GM23338 (cell line): Measurements from ENCODE around the gene CCDC102A. TPM values are rescaled to one million over a fixed set of nuclear protein-coding genes. Genes with fewer than 3 reads are reported as not detected.

Source experiments
- ATAC-seq: fragments of 200-7000 bp; cut with Tn5 transposase; 3 replicates; pipeline ENCODE4 v1.9.1; 2020
- DNase-seq: peaks from one replicate; pipeline ENCODE4 v3.0.0-alpha.2; 2015; ENCODE audit warnings: low spot score
- H2AFZ ChIP-seq: fragments of 200-600 bp; sonication (generic); 2 replicates; pipeline ENCODE4 v1.8.0; 2016; ENCODE audit warnings: antibody characterized with exemption, mild to moderate bottlenecking, moderate library complexity
- H3F3A ChIP-seq: fragments of 200-600 bp; sonication (generic); replicated peaks from 2 replicates; pipeline ENCODE4 v1.8.0; 2017; ENCODE audit warnings: antibody characterized with exemption, mixed run types, low read depth
- H3K27ac ChIP-seq: fragments of 200-600 bp; sonication (generic); 2 replicates; pipeline ENCODE4 v1.6.1; 2016; ENCODE audit warnings: low read depth
- H3K27me3 ChIP-seq: fragments of 200-600 bp; sonication (generic); 2 replicates; pipeline ENCODE4 v1.8.0; 2016; ENCODE audit warnings: mild to moderate bottlenecking, mixed run types, moderate library complexity; ENCODE audit not compliant: insufficient read depth
- H3K36me3 ChIP-seq: fragments of 200-600 bp; sonication (generic); 2 replicates; pipeline ENCODE4 v1.8.0; 2016; ENCODE audit warnings: mild to moderate bottlenecking; ENCODE audit not compliant: insufficient read depth
- H3K4me1 ChIP-seq: fragments of 200-600 bp; sonication (generic); 2 replicates; pipeline ENCODE4 v1.8.0; 2016; ENCODE audit warnings: mild to moderate bottlenecking, moderate library complexity; ENCODE audit not compliant: insufficient read depth
- H3K4me2 ChIP-seq: fragments of 200-600 bp; sonication (generic); 2 replicates; pipeline ENCODE4 v1.7.1; 2017; ENCODE audit warnings: mixed run types
- H3K4me3 ChIP-seq: fragments of 200-600 bp; sonication (generic); 2 replicates; pipeline ENCODE4 v1.6.1; 2016; ENCODE audit warnings: mixed run types
- H3K79me2 ChIP-seq: fragments of 200-600 bp; sonication (generic); replicated peaks from 2 replicates; pipeline ENCODE4 v1.8.0; 2017; ENCODE audit warnings: mild to moderate bottlenecking; ENCODE audit not compliant: insufficient read depth
- H3K9me2 ChIP-seq: fragments of 200-600 bp; sonication (generic); 2 replicates; pipeline ENCODE4 v1.8.0; 2017; ENCODE audit not compliant: insufficient read depth
- H4K20me1 ChIP-seq: fragments of 200-600 bp; sonication (generic); replicated peaks from 2 replicates; pipeline ENCODE4 v1.8.0; 2017; ENCODE audit warnings: mild to moderate bottlenecking; ENCODE audit not compliant: insufficient read depth
- H3K27ac Mint-ChIP-seq: 2 replicates; pipeline ENCODE4 v1.8.0; 2020; ENCODE audit warnings: inconsistent platforms, mild to moderate bottlenecking, moderate library complexity, mixed read lengths
- H3K27me3 Mint-ChIP-seq: 3 replicates; pipeline ENCODE4 v1.8.0; 2022; ENCODE audit warnings: low read depth, mild to moderate bottlenecking, moderate library complexity, mixed read lengths, inconsistent platforms; ENCODE audit not compliant: insufficient read depth, poor library complexity
- H3K36me3 Mint-ChIP-seq: 3 replicates; pipeline ENCODE4 v1.8.0; 2021; ENCODE audit warnings: low read depth, mild to moderate bottlenecking, inconsistent platforms, moderate library complexity, mixed read lengths
- H3K4me1 Mint-ChIP-seq: 3 replicates; pipeline ENCODE4 v1.8.0; 2020; ENCODE audit warnings: mild to moderate bottlenecking, inconsistent platforms, mixed read lengths
- H3K4me3 Mint-ChIP-seq: 3 replicates; pipeline ENCODE4 v1.8.0; 2021; ENCODE audit warnings: moderate library complexity, mild to moderate bottlenecking, inconsistent platforms, mixed read lengths
- H3K9me3 Mint-ChIP-seq: 3 replicates; pipeline ENCODE4 v1.8.0; 2020; ENCODE audit warnings: moderate library complexity, mild to moderate bottlenecking, inconsistent platforms, mixed read lengths
- CREB1 ChIP-seq: fragments of 250-450 bp; sonication (Bioruptor Pico); IDR thresholded peaks from 2 replicates; pipeline ENCODE4 v1.5.0; 2020; ENCODE audit warnings: low read depth, mild to moderate bottlenecking, moderate library complexity
- CTCF ChIP-seq, 2 experiments: fragments of 200-600 bp in 1 of 2; sonication (generic) in 1 of 2; conservative IDR thresholded peaks; 2 replicates each; pipeline versions ENCODE4 v1.5.1 to v1.6.1; 2016 to 2017; ENCODE audit warnings: antibody characterized with exemption in 2 of 2, low read depth in 2 of 2, mild to moderate bottlenecking in 2 of 2, moderate library complexity in 1 of 2
- POLR2AphosphoS5 ChIP-seq: IDR thresholded peaks from 2 replicates; pipeline ENCODE4 v1.6.1; 2016; ENCODE audit warnings: antibody characterized with exemption, low read depth
- STAT1 ChIP-seq: IDR thresholded peaks from one replicate; pipeline ENCODE4 v1.6.1; 2016; ENCODE audit warnings: antibody characterized with exemption; ENCODE audit not compliant: unreplicated experiment
- ZNF462 ChIP-seq: fragments of 250-450 bp; sonication (Bioruptor Pico); IDR thresholded peaks from 2 replicates; pipeline ENCODE4 v1.5.0; 2020; ENCODE audit warnings: mild to moderate bottlenecking, moderate library complexity
- polyA plus RNA-seq: library from polyadenylated mRNA; unstranded; fragments of >200 nt; fragmentation: Nextera tagmentation; extraction: Ambion mirVana; gene quantifications from 2 replicates; pipeline ENCODE4 v1.2.1, GENCODE V29; 2016
- total RNA-seq: library from RNA; depleted of rRNA; stranded (reverse); fragments of >200 nt; shearing (Covaris generic); gene quantifications from 2 replicates; pipeline ENCODE4 v1.2.3, GENCODE V29; 2014

CCDC102A gene
- total and polyA plus RNA-seq, 2 experiments from 2014 or later, result 2.0 to 5.2 TPM

- Histone ChIP-seq H3K27me3 (peaks cover 22% of the 10 kb centered on the region; the same call in 1 of the 2 replicates), H3K27ac (peak overlapping the region; percentile 90; the same call in 1 of the 2 replicates), H3K4me2 (peak overlapping the region; percentile 92), H3K4me3 (peak overlapping the region; percentile 69), H3K9me2 (no peaks in the 10 kb centered on the region), H3K36me3 (no peaks in the 10 kb centered on the region), H3F3A (0 out of 2 replicates have a peak, but pooled peaks cover 5% of the 10 kb centered on the region), H2AFZ (no peak overlapping the region; the same call in 1 of the 2 replicates), H3K4me1 (peaks cover 20% of the 10 kb centered on the region), H4K20me1 (0 out of 2 replicates have a peak, but pooled peaks cover 2% of the 10 kb centered on the region), H3K79me2 (peaks cover 8% of the 10 kb centered on the region)
- no peak for TF ChIP-seq POLR2AphosphoS5
- TF ChIP-seq STAT1, result no peak
- Mint-ChIP-seq H3K4me1 (peaks cover 44% of the 10 kb centered on the region), H3K27ac (peak overlapping the region; percentile 81), H3K36me3 (peaks cover 12% of the 10 kb centered on the region; the same call in 2 of the 3 replicates), H3K9me3 (no peaks in the 10 kb centered on the region; the same call in 2 of the 3 replicates), H3K27me3 (peaks cover 39% of the 10 kb centered on the region), H3K4me3 (peak overlapping the region; percentile 79)
- no peak; the same call in 2 of the 3 replicates for ATAC-seq
- DNase-seq, result no peak
Observed at GRCh38 chr16:57537194-57537505, 779 bp upstream of the CCDC102A start.

- peak overlapping the region; percentile 92 for H3K4me2 ChIP-seq
- TF ChIP-seq POLR2AphosphoS5, result peak; percentile 44; the same call in 1 of the 2 replicates
- peak in 1 of 2 experiments; percentile 19; a peak in 1 of 4 replicates for TF ChIP-seq CTCF (conservative IDR thresholded peaks at IDR 0.05; ENCODE audit: low read depth in 2 of 2)
- peak; percentile 39; the same call in 1 of the 2 replicates for TF ChIP-seq CREB1
- no peak for TF ChIP-seq ZNF462
- TF ChIP-seq STAT1, result no peak
- peaks cover 27% of the 10 kb centered on the region for H3K4me1 ChIP-seq
- no peak overlapping the region for H2AFZ ChIP-seq
- DNase-seq, result peak; percentile 94
- Mint-ChIP-seq H3K36me3 (peaks cover 23% of the 10 kb centered on the region), H3K27me3 (peaks cover 38% of the 10 kb centered on the region), H3K4me1 (peaks cover 54% of the 10 kb centered on the region), H3K27ac (peak overlapping the region; percentile 87), H3K9me3 (no peaks in the 10 kb centered on the region; the same call in 1 of the 3 replicates), H3K4me3 (peak overlapping the region; percentile 76)
- peak; percentile 87 for ATAC-seq
- no peaks in the 10 kb centered on the region for H3K36me3 ChIP-seq
- no peaks in the 10 kb centered on the region for H3K9me2 ChIP-seq
- peak overlapping the region; percentile 90 for H3K27ac ChIP-seq
- H3K79me2 ChIP-seq, result peaks cover 14% of the 10 kb centered on the region
- H4K20me1 ChIP-seq, result peaks cover 9% of the 10 kb centered on the region; the same call in 1 of the 2 replicates
- H3F3A ChIP-seq, result 0 out of 2 replicates have a peak, but pooled peaks cover 5% of the 10 kb centered on the region
- peak overlapping the region; percentile 69 for H3K4me3 ChIP-seq
- peaks cover 16% of the 10 kb centered on the region; the same call in 1 of the 2 replicates for H3K27me3 ChIP-seq
Observed at GRCh38 chr16:57535680-57536305, 578 bp downstream of the CCDC102A start.
